GM12873 (cell line): ENCODE results near the gene CHST14.

Experiments
- CTCF ChIP-seq: IDR thresholded peaks from 2 replicates; pipeline ENCODE4 v1.5.1; 2012; ENCODE audit warnings: low read depth, mild to moderate bottlenecking, moderate library complexity, low read length, control low read depth; ENCODE audit not compliant: insufficient read depth; ENCODE audit errors: missing control alignments

CHST14 gene

DNA sequence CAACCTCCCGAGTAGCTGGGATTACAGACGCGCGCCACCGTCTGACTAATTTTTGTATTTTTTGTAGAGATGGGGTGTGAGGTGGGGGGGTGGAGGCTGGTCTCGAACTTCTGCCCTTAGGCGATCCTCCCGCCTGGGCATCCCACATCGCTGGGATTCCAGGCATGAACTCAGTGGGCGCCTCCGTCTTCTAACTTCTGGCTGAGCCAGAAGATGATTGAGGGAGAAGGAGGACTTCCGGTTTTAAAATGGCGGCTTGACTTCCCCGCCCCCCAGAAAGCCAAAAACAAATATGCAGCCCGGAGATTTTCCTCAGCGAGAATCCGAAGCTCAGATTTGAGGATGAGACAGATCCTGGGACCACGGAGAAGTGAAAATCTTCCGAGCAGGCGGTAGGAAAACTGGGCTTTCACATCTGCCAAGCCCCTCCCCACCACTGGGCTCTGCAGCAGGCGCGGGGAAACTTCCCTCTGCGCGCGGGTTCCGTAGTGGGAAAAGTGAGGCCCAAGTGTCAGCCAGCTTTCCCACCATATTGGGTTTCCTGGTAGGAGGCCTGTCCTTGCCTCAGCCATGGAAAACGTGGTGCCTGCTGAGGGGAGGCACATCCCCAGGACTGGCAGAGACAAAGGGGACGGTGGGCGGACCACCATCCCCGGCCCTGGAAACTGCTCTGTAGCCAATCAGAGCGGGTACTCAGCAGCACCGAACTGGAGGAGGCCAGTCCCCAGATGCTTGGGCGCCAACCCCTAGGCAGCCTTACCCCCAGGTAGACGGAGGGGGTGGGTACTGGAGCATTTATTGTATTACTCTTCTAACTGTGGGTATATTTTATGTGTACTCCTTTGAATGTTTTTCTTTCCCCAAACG lies 17.3 kb downstream of the CHST14 start:
- no peak for TF ChIP-seq CTCF

- TF ChIP-seq CTCF = no peak
Measured at GRCh38 chr15:40489274-40490175, 18.7 kb downstream of the CHST14 start.

DNA sequence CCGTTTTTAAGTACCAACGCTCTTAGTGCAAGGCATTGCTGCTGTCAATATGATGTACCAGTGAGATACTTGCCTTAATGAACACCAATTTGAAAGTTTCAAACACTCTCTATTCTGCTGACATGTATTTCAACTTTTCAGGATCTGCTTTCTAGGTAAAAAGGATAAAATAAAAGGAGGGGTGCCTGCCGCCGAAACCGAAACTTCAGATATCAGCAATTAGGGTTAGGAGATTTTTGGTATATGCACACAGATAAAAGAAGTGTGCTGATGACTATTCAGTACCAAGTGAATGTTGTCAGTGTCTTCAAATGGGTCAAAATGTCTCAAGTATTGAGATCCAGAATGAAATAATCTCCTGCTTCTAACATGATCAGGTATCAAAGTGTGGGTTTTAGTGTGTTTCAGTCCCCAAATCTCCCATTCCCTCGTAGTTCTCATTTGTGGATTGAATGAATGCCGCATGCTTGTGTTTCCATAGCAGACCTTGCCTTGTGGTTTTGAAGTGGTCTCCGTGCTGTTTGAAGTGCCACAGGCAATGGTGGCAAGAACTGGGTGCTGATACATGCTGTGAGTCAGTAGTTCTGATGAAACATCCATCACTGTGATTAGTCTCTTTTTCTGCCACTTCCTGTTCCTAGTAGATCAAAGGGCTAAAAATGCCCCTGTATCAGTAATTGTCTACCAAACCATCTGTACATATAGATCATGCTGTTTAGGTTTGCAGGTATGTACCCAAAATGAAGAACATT lies 22.5 kb downstream of the CHST14 start:
- TF ChIP-seq CTCF = no peak

GRCh38 chr15:40495516-40495915 lies 24.7 kb downstream of the CHST14 start:
- TF ChIP-seq CTCF = no peak

GRCh38 chr15:40498418-40498817 lies 27.6 kb downstream of the CHST14 start:
- no peak for TF ChIP-seq CTCF

- TF ChIP-seq CTCF = no peak
Measured at GRCh38 chr15:40498891-40499290, 28.1 kb downstream of the CHST14 start.

DNA sequence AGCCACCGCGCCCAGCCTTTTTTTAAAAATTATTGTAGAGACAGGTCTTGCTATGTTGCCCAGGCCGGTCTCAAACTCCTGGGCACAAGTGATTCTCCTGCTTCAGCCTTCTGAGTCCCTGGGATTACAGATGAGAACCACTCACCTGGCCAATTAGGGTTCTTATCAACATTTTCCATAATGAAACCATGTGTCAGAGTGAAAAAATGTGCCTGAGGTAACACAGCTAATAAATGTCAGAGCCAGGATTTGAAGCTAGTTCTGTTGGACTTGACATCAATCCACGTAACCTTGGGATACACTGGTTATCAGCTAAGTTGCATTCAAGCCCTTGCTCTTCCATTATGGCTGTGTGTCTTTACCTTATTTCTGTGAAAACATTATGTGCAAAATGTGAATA lies 29.1 kb downstream of the CHST14 start:
- no peak for TF ChIP-seq CTCF
